HG03432 (cell line): Measurements from ENCODE around the gene HIVEP2.

Experiments used
- ATAC-seq: cut with Tn5 transposase; IDR thresholded peaks from one replicate; pipeline ENCODE4 v1.9.1; 2021; ENCODE audit warnings: mild to moderate bottlenecking, moderate library complexity; ENCODE audit not compliant: unreplicated experiment

The HIVEP2 gene

DNA sequence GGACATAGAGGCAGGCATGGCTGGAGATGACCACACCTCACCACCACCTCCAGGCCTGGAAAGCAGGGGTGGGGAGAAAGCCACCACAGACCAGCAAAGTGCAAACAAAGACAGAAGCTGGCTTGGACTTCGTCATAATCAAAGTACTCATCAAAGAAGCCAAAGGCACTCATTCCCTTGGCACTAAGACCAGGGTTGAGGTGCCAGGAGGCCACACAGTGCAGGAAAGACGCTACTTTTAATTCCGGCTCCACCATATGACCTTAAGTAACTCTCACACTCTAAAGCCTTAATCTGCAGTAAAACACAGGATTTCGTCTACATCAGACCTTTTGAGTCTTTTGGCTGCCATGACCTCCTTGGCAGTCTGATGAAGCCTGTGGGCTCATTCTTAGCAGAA, 123.1 kb downstream of the HIVEP2 start:
- peak; percentile 0 for ATAC-seq

DNA sequence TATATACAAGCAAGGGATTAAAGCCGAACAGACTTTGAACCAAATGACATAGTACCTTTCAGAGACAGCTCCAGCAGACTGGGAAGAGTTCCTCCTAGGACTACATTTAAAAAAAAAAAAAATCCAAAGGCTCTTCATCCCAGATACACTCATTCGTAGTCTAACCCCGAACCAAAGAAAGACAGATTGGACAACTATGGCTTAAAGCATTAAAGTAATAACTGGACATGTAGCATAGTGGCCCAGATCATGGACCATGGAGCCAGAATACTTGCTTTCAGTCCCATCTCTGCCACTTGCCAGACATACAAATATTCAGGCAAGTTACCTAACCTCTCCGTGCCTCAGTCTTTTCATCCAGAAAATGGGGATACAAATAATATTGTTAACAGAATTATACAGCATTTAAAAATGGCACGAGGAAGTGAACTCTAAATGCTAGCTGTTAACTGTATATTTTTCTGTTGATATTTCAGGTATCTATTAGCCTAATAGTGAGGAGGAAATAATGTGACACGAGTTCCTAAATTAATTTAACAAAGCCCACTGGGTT, 123.7 kb downstream of the HIVEP2 start:
- no peak for ATAC-seq

DNA sequence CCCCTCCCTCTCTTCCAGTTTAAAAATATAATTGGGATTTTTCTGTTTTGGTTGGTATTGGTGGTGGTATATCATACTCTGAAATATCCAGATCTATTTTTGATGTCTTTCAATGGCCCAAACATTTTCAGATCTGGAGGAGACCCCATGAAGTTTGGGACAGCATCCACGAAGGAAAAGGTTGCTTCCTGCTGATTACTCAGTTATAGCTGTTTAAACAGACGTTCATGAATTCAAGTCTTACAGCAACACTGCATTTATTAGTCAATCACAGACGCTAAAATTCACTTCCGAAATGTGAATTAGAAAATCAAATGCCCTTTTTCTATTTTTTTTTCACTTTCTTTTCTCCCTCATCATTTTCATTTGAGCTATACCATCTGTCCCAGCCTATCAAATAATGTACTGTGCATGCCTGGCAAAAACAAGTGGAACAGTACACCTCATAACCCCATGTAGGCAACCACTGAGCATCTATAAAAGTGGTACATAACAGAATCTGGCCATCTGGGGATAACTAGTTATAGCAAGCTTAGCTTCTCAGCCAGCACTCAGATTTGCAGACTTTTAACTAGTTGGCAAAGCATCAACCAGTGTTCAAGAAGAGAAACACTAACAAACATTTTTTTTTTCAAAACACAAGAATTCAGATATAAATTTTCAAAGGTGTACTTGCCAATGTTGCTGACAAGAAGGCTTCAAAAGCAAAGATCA, 124.5 kb downstream of the HIVEP2 start:
- ATAC-seq = no peak

DNA sequence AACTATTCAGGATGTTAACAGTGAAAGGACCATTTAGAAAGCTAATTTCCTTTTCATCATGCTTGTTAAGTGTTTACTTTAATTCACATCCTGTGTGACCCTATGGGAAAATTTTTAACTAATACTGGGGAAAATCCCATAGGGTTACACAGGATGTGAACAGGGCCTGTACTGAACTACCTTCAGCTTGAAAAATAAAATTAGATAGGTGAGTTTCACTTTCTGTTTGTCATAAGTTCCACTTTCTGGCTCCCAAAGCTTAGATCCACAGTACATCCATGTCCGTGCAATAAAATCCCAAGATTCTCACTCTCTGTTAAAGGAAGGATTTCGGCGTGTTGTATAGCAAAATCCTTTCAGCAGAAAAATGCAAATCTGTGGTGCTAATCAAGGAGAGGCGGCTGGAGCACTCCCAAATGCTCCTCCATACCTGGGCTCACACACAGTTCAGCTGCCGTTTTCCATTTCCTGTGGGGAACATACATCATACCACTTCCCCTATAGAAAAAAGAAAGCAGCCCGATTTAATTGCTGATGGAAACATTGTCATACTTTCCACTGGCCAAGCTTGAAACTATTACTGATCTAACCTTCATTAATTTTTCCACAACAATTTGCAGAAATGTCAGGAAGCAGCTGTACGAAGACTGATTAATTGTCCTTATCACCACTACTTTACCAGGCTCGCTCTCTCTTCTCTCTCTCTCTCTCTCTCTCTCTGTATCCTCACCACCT, 125.2 kb downstream of the HIVEP2 start:
- peak; percentile 68 for ATAC-seq

DNA sequence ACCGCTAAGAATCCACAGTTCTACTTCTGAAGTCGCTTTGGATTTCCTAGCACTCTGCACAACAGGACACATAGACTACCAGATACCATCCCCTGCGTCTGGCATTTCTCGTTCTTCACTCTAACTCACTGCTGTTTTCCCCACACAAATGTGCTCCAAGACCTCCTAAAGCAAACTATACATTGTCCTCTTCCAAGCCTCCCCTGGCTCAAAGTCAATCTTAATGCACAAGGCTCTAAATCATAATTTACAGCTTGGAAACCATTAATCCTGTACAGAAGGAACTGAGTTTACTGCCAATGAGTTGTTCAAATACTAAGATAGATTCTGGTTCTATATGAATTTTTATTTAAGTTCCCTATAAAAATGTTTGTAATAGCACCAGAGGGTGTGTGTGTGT, 128.5 kb downstream of the HIVEP2 start:
- ATAC-seq = no peak

DNA sequence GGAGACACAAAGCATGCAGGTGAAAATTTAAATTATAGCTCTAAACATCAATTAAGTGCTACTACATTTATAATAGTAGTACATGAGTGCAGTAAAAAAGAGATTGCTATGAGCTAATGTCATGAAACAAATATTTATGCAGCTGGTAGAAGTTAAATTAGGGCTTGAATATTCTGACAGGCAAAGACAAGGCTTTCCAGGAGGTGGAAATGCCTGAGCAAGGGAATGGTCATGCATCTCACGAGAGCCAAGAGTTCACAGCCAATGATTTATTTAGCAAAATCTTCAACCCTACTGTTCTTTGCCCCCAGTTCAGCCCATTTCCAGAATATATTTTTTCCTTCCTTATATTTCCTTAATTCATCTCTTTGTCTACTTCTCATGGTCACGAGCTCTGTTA, 128.9 kb downstream of the HIVEP2 start:
- no peak for ATAC-seq

DNA sequence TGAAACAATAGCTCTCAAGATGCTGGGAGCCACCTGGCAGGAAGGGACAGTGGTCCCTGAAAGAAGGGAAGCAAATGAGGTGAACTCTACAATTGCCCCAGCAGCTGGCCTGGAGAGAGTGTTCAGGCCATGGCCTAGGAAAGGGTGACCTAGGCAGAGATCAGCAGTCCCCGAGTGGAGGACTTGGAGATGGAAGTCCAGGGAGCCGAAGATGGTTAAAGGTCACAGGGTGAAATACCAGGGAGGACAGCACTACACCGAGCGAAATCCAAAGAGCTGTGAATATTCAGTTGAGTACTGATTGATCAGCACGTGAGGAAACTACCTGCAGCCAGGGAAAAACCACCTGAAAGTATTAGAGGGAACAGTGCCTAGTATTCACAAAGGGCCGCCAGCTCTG, 133.1 kb downstream of the HIVEP2 start:
- no peak for ATAC-seq

DNA sequence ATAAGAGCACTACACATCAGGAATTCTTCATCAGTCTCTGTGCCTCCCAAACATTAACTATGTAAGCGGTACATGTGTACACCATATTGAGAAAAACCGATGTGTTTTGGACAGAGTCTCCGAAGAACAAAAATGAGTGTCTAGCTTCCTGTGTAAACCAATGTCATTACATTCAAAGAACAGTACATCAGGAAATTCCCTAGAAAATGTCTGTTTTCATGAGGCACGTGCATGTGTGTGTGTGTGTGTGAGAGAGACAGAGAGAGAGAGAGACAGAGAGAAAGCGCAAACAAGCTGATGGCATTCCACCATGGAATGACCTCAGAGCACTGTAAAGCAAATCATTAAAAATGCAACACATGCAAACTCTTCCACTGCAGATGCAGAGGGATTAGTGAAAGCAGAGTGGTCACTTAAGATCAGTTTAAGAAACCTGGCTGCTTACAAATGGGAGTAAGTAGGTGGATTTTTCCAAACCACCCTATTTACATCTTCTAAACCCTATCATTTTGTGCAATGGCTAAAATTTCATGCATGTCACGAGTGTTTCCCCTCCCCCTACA, 133.9 kb downstream of the HIVEP2 start:
- ATAC-seq = no peak

DNA sequence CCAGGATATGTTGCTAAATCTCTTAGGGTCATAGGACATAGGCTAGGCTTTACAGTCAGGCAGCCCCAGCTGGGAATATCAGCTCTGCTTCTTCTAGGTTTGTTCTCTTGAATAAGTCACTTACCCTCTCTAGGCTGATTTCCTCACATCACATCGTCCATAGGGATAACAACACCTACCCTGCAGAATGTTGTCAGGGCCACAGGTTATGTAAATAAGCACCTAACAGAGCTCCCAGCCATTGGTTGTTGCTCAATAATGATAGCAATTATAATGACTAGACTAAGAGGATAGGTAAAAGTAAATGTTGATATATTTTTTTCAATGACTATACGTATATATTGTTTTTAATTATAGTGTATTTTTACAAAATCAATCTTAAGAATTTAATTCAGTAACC, 135.0 kb downstream of the HIVEP2 start:
- no peak for ATAC-seq

DNA sequence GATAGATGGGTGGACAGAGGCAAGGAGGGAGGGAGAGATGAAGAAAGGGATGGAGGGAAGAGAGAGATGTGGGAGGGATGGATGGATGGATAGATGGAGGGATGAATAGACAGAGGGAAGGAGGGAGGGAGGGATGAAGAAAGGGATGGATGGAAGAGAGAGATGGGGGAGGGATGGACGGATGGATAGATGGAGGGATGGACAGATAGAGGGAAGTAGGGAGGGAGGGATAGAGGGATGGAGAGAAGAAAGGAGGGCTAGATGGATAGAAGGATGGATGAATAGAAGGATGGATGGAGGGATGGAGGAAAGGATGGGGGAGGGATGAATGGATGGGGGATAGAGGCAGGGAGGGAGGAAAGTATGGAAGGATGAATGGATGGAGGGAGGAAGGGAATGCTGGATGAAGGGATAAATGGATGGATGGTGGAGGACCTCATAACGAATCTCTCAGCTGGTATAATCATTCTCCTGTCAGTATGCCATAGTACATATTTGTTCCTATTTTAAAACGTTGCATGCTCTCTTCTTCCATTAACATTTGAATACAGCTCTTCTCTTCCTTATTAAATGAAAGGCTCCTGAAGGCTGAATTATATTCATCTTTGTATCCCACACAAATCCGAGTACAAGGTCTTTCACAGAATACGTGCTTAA, 136.4 kb downstream of the HIVEP2 start:
- ATAC-seq = no peak

DNA sequence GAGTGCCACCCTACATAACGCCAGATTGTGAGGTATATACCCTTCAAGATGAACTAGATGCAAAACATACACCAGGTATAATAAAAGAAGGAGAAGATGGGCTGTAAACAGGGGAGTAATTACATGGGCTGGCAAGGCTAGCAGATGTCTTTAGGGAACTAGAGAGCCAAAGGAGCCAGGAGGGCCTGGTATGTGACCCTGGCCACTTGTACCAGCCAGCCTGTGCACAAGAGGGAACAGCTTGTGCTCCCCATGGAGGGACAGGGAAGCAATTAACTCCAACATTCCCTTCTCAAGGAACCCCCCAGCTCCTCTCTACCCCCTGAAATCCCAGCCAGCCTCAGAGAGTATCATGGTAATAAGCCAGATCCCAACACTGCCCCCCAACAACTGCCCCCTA, 139.9 kb downstream of the HIVEP2 start:
- ATAC-seq = no peak

DNA sequence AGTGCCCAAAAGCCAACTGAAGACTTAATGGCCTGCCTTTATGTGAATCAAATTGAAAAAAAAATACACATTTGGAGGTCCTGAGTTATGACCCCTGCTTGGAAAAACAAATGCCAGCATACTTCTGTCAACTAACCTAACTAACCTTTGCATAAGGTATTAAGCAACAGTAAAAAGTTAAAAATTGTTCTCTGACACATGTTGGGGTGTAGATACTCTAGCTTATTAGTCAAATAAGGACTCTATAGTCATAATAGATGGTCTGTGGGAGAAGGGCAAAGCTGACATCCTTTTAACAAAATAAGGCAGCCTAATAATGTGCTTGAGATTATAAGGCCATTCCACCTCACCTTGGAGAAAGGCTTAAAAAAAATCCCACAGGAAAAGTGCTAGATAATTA, 140.5 kb downstream of the HIVEP2 start:
- ATAC-seq = peak; percentile 32

DNA sequence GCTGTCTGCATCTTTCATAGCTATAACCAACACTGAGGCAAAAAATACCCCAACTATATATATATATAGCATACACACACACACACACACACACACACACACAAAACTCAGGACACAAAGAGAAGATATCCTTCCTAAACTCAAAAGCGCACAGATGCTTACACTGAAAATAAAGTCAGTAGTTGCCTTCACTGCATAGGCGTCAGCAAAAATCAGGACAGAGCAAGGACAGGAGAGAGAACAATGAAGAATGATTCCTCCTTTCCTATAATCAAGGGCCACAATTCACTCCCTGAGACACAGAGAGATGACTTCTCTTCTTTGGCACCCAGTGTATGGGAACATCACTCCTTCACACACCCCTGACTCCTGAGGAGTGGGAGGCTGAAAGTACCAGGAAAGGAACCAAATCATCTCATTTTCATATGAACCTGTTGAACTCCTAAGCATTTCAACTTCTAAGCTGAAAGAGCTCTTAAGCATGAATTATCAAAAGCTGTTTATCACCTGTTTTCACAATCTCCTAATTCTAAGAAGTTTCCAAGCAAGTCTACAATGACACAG, 141.4 kb downstream of the HIVEP2 start:
- no peak for ATAC-seq

DNA sequence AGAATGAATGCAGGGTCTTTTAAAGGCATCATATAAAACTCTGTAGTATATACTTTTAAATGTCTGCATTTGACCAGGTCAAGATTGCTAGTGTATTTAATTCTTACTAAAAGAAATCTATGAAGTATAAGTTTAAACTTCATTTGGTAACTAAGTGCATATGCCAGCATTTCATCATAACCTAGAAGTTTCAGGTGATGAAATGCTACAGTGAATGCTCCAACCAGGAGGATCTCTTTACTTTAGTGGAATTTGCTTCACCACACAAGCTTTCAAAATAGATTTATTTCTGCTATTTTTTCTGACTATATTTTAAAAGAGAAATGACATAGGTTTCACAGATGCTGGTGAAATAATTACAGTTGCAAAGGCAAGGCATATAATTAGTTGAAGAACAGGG, 141.9 kb downstream of the HIVEP2 start:
- ATAC-seq = no peak

DNA sequence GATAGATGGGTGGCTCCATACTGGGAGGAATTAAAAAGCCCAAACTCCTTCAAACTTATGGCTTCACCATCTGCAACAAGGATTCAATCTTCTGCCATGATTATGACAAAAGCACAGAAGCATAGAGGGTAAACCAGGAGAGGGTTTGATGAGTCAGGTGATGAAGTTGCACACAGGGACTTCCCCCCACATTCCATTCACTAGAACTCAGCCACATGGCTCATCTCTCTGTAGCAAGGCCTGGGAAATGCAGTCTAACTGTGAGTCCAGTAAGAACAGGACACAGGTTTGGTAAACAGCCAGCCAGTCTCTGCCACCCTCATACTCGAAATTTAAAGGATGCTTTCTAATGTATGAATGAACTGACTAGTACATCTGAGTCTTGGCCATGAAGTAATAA, 142.9 kb downstream of the HIVEP2 start:
- peak; percentile 46 for ATAC-seq

DNA sequence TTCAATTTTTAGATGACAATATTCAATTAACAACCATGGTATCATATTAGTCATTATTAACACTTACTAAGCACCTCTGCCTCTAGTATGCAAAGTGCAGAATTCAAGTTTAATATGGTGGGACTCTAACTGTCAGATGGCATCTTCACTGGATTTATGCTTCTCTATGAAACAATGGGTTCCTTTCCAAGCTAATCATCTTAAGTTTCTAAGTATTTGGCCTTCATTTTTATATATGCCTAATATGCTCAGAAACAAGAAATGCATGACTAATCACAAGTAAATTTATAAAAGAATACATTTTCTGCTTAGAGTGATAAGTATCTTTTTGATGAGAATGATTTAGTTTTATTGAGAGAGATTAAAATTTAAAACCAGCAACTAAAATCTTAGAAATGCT, 144.7 kb downstream of the HIVEP2 start:
- no peak for ATAC-seq

DNA sequence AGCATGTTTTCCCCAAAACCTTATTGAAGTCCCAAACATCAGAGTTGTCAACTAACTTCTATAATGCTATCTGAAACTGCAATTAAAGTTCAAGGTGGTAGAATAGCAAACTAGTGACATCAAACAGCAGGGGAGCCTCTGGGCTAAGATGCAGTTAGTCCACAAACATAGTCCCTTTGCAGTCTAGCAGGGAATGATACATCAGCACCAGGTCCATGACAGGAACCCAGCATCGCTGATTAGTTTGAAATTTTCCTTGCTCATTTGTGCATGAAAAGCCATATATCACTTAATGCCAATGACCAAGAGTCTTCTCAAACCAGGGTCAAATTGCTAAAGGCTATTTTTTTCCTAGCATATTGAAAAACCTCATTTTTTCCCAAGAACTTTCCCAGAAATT, 145.3 kb downstream of the HIVEP2 start:
- no peak for ATAC-seq

DNA sequence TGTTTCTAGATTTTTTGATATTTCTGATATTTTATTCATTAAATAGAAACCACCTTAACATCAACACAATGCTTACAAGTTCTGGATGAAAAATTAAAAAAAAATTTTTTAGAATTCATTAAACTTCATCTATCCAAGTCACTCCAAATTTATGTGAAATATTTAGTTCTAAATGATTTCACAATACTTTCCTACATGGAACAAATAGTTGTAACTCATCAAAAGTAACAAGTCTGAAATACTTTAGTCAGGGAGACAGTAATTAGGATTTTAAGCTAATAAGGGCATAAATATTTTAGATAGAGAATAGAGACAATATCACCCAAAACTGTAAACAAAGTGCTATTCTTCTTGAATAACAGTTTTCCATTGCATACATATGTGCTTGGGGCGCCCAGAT, 147.8 kb downstream of the HIVEP2 start:
- ATAC-seq = no peak

DNA sequence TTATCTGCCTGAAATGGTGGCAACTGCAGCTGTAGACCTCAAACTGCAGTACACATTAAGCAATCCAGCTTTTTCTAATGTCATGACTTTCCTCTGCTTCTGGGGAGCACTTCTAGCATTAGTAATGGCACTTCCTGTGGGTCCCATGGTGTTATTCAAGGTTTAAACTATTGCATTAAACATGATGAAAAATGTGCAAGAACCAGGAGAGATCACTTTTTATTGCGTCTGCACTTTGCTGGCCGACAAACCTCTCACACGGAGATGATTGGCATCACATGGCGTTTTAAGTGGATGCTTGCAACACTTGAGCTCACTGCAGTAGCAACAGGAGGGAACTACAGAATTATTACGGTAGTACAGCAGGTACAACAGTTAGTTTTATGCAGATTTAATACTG, 148.4 kb downstream of the HIVEP2 start:
- ATAC-seq = no peak

DNA sequence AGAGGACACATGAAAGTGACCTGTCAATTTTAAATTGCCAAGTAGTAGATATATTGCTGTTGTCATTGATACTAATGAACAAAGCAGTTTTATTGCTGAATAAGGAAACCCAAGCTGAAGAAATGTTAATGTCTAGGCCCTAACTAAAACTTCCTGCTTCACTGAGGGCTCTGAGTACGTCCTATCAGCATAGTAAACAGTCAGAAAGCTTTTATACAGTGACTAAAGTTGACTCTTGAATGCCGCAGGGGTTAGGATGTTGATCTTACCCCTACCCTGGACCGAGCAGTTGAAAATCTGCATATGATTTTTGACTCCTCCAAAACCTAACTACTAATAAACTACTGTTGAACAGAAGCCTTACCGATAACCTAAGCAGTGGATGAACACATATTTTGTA, 149.0 kb downstream of the HIVEP2 start:
- ATAC-seq = no peak

DNA sequence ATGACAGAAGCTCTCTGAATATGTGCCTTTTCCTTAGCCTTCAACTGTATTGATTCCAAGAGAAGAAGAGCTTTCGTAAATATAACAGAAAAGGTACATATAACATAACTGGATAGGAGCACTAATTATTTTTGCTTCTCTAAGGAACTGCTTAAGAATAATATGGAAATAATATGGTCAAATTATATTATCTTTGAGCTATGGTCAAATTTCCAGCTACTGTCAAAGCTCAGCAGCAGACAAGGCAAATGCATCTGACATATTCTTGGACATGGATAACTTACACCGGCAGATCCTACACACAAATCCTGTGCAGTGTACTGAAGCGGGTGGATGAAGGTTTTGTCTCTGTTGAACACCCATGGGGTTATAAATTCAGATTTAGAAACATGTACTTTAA, 150.6 kb downstream of the HIVEP2 start:
- ATAC-seq = no peak
